ENCODE results near the gene RB1. TPM values are rescaled to one million over a fixed set of nuclear protein-coding genes. Genes with fewer than 3 reads are reported as not detected.

RB1 gene
- polyA plus RNA-seq, 3 donors = 18.4 to 38.8 (median 29.9) TPM

- Histone ChIP-seq H3K9me3 (replicated peaks in 1 of 2; ENCODE audit: control insufficient read depth in 1 of 2, insufficient read depth in 1 of 2, low read length in 2 of 2) (peaks cover 0 to 6% of the 10 kb centered on the region in 2 donors), H3K9ac (ENCODE audit: insufficient read depth, low read length, poor library complexity, severe bottlenecking) (no peak overlapping the region), H3K27me3 (ENCODE audit: control insufficient read depth in 2 of 2, insufficient read depth in 2 of 2, low read length in 2 of 2) (no peaks in the 10 kb centered on the region), H3K79me2 (ENCODE audit: insufficient read depth, low read length) (no peaks in the 10 kb centered on the region), H2AFZ (ENCODE audit: insufficient read depth, low read depth, low read length, poor library complexity, severe bottlenecking) (no peak overlapping the region), H3K27ac (ENCODE audit: low read depth in 1 of 2, low read length in 2 of 2) (no peak overlapping the region), H4K20me1 (ENCODE audit: insufficient read depth, low read length) (no peaks in the 10 kb centered on the region), H3K4me2 (replicated peaks; ENCODE audit: extremely low read depth, low read length, poor library complexity, severe bottlenecking) (no peak overlapping the region), H3K4me1 (ENCODE audit: control insufficient read depth in 1 of 2, insufficient read depth in 2 of 2, low read length in 2 of 2) (no peaks in the 10 kb centered on the region), H3K36me3 (replicated peaks in 1 of 2; ENCODE audit: control insufficient read depth in 1 of 2, insufficient read depth in 2 of 2, low read length in 2 of 2) (peaks cover 21 to 62% of the 10 kb centered on the region in 2 donors), H3K4me3 (replicated peaks in 1 of 3; ENCODE audit: low read depth in 2 of 3, low read length in 3 of 3) (no peak overlapping the region)
- no peaks in the 10 kb centered on the region for H3K4me1 Mint-ChIP-seq
- intact Hi-C loops (cut with micrococcal nuclease) = no loop called here
- H3K27me3 Mint-ChIP-seq (ENCODE audit: low read depth in 3 of 3) = no peaks in the 10 kb centered on the region
- H3K27ac Mint-ChIP-seq = no peak overlapping the region
- 100% methylated on average over 3 of the region's 8 CpGs for WGBS (ENCODE audit: insufficient coverage)
- TF ChIP-seq CTCF (IDR thresholded peaks at IDR 0.05) = no peak
- H3K9me3 Mint-ChIP-seq = peaks cover 0 to 6% (median 3%) of the 10 kb centered on the region in 7 donors
- H3K4me3 Mint-ChIP-seq = no peak overlapping the region
- peaks cover 57 to 61% of the 10 kb centered on the region in 2 donors for H3K36me3 Mint-ChIP-seq
- DNase-seq = no peak
Observed at GRCh38 chr13:48386816-48387215, 83.3 kb downstream of the RB1 start.

- Histone ChIP-seq H4K20me1 (ENCODE audit: insufficient read depth, low read length) (no peaks in the 10 kb centered on the region), H3K4me1 (ENCODE audit: control insufficient read depth in 1 of 2, insufficient read depth in 2 of 2, low read length in 2 of 2) (no peaks in the 10 kb centered on the region), H3K79me2 (ENCODE audit: insufficient read depth, low read length) (no peaks in the 10 kb centered on the region), H3K9ac (ENCODE audit: insufficient read depth, low read length, poor library complexity, severe bottlenecking) (no peak overlapping the region), H3K27me3 (ENCODE audit: control insufficient read depth in 2 of 2, insufficient read depth in 2 of 2, low read length in 2 of 2) (no peaks in the 10 kb centered on the region), H3K27ac (ENCODE audit: low read depth in 1 of 2, low read length in 2 of 2) (no peak overlapping the region), H3K36me3 (replicated peaks in 1 of 2; ENCODE audit: control insufficient read depth in 1 of 2, insufficient read depth in 2 of 2, low read length in 2 of 2) (peaks cover 16 to 59% of the 10 kb centered on the region in 2 donors), H3K4me3 (replicated peaks in 1 of 3; ENCODE audit: low read depth in 2 of 3, low read length in 3 of 3) (no peak overlapping the region), H3K4me2 (replicated peaks; ENCODE audit: extremely low read depth, low read length, poor library complexity, severe bottlenecking) (no peak overlapping the region), H3K9me3 (replicated peaks in 1 of 2; ENCODE audit: control insufficient read depth in 1 of 2, insufficient read depth in 1 of 2, low read length in 2 of 2) (peaks cover 0 to 9% of the 10 kb centered on the region in 2 donors), H2AFZ (ENCODE audit: insufficient read depth, low read depth, low read length, poor library complexity, severe bottlenecking) (no peak overlapping the region)
- no CpG with 5 or more reads among the region's 3 CpGs for WGBS (ENCODE audit: insufficient coverage)
- no peak overlapping the region for H3K27ac Mint-ChIP-seq
- peaks cover 7 to 17% (median 13%) of the 10 kb centered on the region in 7 donors for H3K9me3 Mint-ChIP-seq
- intact Hi-C loops (cut with micrococcal nuclease) = no loop called here
- H3K4me1 Mint-ChIP-seq = peaks cover 10% of the 10 kb centered on the region
- DNase-seq = no peak
- no peaks in the 10 kb centered on the region for H3K27me3 Mint-ChIP-seq (ENCODE audit: low read depth in 3 of 3)
- no peak overlapping the region for H3K4me3 Mint-ChIP-seq
- no peak for TF ChIP-seq CTCF (IDR thresholded peaks at IDR 0.05)
- peaks cover 66 to 75% of the 10 kb centered on the region in 2 donors for H3K36me3 Mint-ChIP-seq
Observed at GRCh38 chr13:48391257-48391656, 87.7 kb downstream of the RB1 start.
